Measurements from ENCODE around the gene RAP1GAP. TPM values are rescaled to one million over a fixed set of nuclear protein-coding genes. Genes with fewer than 3 reads are reported as not detected.

RAP1GAP gene
- polyA plus RNA-seq, 3 donors, result 0.04 TPM; not detected in 2

GRCh38 chr1:21659099-21659923 is 9.8 kb downstream of the RAP1GAP start:
- H3K27ac ChIP-seq (ENCODE audit: low read depth in 1 of 2, low read length in 2 of 2), result no peak overlapping the region
- peak; percentile 49 to 60 (median 51) for DNase-seq
- H3K9me3 Mint-ChIP-seq, result no peaks in the 10 kb centered on the region
- H3K4me1 Mint-ChIP-seq, result peaks cover 11% of the 10 kb centered on the region
- no peaks in the 10 kb centered on the region for H3K9me3 ChIP-seq (replicated peaks in 1 of 2; ENCODE audit: control insufficient read depth in 1 of 2, insufficient read depth in 1 of 2, low read length in 2 of 2)
- TF ChIP-seq CTCF (IDR thresholded peaks at IDR 0.05), result peak; percentile 93
- peak overlapping the region in 1 of 2 donors; percentile 76 for H3K4me3 Mint-ChIP-seq
- 3% methylated on average over 60 of the region's 64 CpGs for WGBS (ENCODE audit: insufficient coverage)
- no peaks in the 10 kb centered on the region for H4K20me1 ChIP-seq (ENCODE audit: insufficient read depth, low read length)
- no peak overlapping the region for H2AFZ ChIP-seq (ENCODE audit: insufficient read depth, low read depth, low read length, poor library complexity, severe bottlenecking)
- peaks cover 6 to 15% of the 10 kb centered on the region in 2 donors for H3K27me3 ChIP-seq (ENCODE audit: control insufficient read depth in 2 of 2, insufficient read depth in 2 of 2, low read length in 2 of 2)
- peaks cover 0 to 13% of the 10 kb centered on the region in 2 donors for H3K4me1 ChIP-seq (ENCODE audit: control insufficient read depth in 1 of 2, insufficient read depth in 2 of 2, low read length in 2 of 2)
- no peaks in the 10 kb centered on the region for H3K36me3 Mint-ChIP-seq
- H3K36me3 ChIP-seq (replicated peaks in 1 of 2; ENCODE audit: control insufficient read depth in 1 of 2, insufficient read depth in 2 of 2, low read length in 2 of 2), result no peaks in the 10 kb centered on the region
- intact Hi-C loops (cut with micrococcal nuclease), result no loop called here
- peak overlapping the region in 1 of 7 donors; percentile 65 for H3K27ac Mint-ChIP-seq
- peaks cover 20 to 43% (median 32%) of the 10 kb centered on the region in 3 donors for H3K27me3 Mint-ChIP-seq (ENCODE audit: low read depth in 3 of 3)
- no peaks in the 10 kb centered on the region for H3K79me2 ChIP-seq (ENCODE audit: insufficient read depth, low read length)
- H3K4me2 ChIP-seq (replicated peaks; ENCODE audit: extremely low read depth, low read length, poor library complexity, severe bottlenecking), result no peak overlapping the region
- H3K4me3 ChIP-seq (replicated peaks in 1 of 3; ENCODE audit: low read depth in 2 of 3, low read length in 3 of 3), result no peak overlapping the region
- no peak overlapping the region for H3K9ac ChIP-seq (ENCODE audit: insufficient read depth, low read length, poor library complexity, severe bottlenecking)

DNA sequence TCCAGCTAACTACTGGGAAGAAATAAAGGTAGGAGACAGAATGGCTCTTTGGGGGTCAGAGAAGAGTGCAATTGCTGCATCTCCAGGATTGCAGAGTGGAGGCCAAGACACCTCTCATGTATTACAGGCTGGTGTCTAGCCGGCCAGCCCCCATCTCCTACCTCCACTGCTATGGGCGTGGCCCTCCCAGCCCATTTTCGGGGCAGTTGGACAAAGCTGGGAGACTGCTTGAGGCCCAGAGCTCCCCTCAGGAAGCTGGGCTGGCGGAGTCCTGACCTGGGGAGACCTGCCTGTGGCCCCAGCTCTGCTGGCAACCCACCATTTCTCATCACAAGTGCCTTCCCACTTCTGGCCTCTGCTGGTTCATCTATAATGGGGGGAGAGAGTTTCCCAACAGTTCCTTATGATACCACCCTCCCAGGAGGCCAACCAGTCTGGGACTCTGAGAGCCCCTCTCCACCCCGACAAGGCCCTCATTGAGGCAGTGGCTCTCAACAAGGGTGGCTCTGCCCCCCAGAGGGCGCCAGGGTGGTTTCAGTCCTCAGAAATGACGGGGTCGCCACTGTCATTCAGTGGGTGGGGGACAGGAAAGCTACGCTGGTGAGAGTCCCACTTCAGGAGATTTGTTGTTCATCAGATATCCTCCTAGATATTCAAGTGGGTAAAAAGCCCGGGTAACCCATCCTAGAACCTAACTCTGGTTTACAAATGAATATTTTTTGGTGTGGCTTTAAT is 11.5 kb downstream of the RAP1GAP start:
- Mint-ChIP-seq H3K36me3 (no peaks in the 10 kb centered on the region), H3K4me1 (peaks cover 3% of the 10 kb centered on the region), H3K4me3 (no peak overlapping the region), H3K9me3 (peaks cover 0 to under 1% (median 0%) of the 10 kb centered on the region in 7 donors), H3K27me3 (ENCODE audit: low read depth in 3 of 3) (peaks cover 33 to 55% (median 41%) of the 10 kb centered on the region in 3 donors), H3K27ac (no peak overlapping the region)
- Histone ChIP-seq H3K36me3 (replicated peaks in 1 of 2; ENCODE audit: control insufficient read depth in 1 of 2, insufficient read depth in 2 of 2, low read length in 2 of 2) (no peaks in the 10 kb centered on the region), H3K9me3 (replicated peaks in 1 of 2; ENCODE audit: control insufficient read depth in 1 of 2, insufficient read depth in 1 of 2, low read length in 2 of 2) (peaks cover 0 to 1% of the 10 kb centered on the region in 2 donors), H3K4me1 (ENCODE audit: control insufficient read depth in 1 of 2, insufficient read depth in 2 of 2, low read length in 2 of 2) (peaks cover 0 to 5% of the 10 kb centered on the region in 2 donors), H2AFZ (ENCODE audit: insufficient read depth, low read depth, low read length, poor library complexity, severe bottlenecking) (no peak overlapping the region), H3K79me2 (ENCODE audit: insufficient read depth, low read length) (no peaks in the 10 kb centered on the region), H3K27me3 (ENCODE audit: control insufficient read depth in 2 of 2, insufficient read depth in 2 of 2, low read length in 2 of 2) (peaks cover 12 to 27% of the 10 kb centered on the region in 2 donors), H3K4me3 (replicated peaks in 1 of 3; ENCODE audit: low read depth in 2 of 3, low read length in 3 of 3) (no peak overlapping the region), H3K4me2 (replicated peaks; ENCODE audit: extremely low read depth, low read length, poor library complexity, severe bottlenecking) (no peak overlapping the region), H4K20me1 (ENCODE audit: insufficient read depth, low read length) (no peaks in the 10 kb centered on the region), H3K9ac (ENCODE audit: insufficient read depth, low read length, poor library complexity, severe bottlenecking) (no peak overlapping the region), H3K27ac (ENCODE audit: low read depth in 1 of 2, low read length in 2 of 2) (no peak overlapping the region)
- DNase-seq, result no peak
- TF ChIP-seq CTCF (IDR thresholded peaks at IDR 0.05), result no peak
- WGBS (ENCODE audit: insufficient coverage), result 80% methylated on average over 6 of the region's 10 CpGs
- intact Hi-C loops (cut with micrococcal nuclease), result no loop called here
